CD4-positive, alpha-beta T cell treated with Interleukin-15 for 1 hour (primary cell): ENCODE results near the gene KRI1.

Experiments
- DNase-seq: peaks from one replicate; pipeline ENCODE4 v3.0.0-alpha.2; 2020

KRI1 gene

DNA sequence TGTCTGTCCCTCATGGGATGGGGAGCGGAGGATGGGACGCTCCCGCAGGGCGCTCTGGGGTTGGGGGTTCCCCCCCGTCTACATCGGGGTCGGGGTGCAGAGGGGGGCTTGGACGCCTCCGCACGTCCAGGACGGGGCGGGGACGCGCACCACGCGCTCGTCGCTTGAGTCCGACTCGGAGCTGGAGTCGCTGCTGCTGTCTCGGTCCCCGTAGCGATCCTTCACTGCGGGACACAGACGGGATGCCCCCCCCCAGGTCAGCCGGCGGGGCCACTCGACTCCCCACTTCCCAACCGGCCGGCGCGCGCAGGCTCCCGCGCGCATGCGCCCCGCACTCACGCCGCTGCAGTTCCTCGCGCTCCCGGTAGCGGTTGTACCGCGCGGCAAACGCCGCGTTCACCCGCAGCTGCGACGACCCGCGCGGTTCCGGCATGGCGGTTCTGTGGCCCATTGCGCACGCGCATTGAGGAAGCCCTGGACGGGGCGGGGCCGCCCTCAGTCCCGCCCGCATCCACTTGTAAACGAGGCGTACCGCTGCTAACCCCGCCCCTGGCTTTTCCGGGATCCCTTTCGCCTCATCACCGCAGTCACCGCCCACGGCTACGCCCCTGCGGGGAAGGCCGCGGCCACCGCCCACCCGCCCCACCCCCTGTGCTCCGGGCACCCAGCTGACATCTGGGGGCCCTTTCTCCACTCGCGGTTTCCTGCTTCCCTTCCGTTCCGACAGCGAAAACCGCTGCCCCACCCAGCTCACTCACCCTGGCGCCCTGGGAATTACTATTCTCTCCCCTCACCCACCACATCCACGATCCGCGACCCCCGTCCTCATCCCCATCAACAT lies at the start of gene KRI1:
TSS of gene KRI1 (minus strand) at position 444 of the 841 bp plus-strand sequence. CDS start at position 433, 11 bp downstream.
- DNase-seq, result peak; percentile 99

- no peak for DNase-seq
Measured at GRCh38 chr19:10612499-10613119, 46.8 kb upstream of the KRI1 start.

DNA sequence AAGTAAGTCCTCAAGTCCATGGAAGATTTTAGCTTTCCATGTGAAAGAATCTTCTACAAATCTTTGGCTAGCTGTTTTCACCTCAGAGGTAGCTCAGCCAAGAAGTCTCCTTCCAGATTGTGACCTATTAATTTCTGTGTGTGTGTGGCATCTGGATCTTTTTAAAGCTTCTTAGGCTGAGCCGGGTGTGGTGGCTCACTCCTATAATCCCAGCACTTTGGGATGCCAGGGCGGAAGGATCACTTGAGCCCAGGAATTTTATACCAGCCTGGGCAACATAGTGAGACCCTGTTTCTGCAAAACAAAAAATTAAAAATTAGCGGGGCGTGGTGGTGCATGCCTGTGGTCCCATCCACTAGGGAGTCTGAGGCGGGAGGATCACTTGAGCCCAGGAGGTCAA lies 46.1 kb upstream of the KRI1 start:
- DNase-seq, result no peak

DNA sequence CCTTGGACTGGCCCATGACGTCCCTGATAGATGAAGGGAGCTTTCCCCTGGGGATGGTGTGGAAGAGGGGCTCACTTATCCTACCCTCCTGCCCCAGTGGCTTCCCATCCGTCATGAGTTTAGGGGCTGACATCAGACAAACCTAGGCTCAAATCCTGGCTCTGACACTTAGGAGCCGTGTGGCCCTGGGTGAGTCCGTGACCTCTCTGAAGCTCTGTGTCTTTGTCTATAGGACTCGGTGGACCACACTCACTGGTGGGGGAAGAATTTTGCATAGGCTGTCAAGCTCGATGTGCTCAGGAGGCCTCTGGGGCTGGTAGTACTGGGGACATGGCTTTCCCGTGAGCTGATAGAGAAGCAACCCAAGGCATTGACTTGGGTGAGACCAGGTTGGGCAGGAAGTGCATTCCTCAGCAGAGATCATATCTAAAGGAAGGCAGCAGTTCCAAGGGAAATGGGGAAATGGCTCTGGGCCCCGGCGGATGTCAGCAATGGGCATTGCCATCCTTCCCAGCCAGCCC lies 38.7 kb upstream of the KRI1 start:
- DNase-seq, result peak; percentile 56

DNA sequence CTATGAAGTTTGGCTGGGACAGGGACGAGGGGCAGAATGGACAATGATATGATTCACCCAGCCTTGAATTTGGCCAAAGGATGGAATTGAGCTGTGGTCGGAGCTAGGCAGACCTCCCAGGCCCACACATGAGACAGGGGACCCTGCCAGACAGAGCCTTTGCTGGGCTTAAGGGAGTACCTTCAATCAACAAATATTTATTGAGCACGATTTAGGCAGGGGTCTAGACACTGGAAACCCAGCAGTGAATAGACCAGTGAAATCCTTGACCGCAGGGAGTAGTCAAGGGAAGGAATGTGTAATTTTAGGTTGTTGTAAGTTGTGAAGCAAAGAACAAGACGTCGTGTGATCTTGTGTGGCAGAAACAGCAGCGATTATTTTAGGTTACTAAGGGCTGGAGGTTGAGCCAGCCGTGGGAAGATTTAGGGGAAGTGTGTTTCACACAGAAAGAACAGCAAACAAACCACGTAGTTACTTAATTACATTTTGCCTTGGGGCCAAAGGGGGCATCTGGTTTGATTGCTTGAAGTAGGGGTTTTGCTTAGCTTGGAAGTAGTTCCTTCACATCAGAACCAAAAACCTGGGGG lies 38.2 kb upstream of the KRI1 start:
- peak; percentile 79 for DNase-seq

- DNase-seq, result peak; percentile 95
Measured at GRCh38 chr19:10603084-10603872, 37.5 kb upstream of the KRI1 start.

DNA sequence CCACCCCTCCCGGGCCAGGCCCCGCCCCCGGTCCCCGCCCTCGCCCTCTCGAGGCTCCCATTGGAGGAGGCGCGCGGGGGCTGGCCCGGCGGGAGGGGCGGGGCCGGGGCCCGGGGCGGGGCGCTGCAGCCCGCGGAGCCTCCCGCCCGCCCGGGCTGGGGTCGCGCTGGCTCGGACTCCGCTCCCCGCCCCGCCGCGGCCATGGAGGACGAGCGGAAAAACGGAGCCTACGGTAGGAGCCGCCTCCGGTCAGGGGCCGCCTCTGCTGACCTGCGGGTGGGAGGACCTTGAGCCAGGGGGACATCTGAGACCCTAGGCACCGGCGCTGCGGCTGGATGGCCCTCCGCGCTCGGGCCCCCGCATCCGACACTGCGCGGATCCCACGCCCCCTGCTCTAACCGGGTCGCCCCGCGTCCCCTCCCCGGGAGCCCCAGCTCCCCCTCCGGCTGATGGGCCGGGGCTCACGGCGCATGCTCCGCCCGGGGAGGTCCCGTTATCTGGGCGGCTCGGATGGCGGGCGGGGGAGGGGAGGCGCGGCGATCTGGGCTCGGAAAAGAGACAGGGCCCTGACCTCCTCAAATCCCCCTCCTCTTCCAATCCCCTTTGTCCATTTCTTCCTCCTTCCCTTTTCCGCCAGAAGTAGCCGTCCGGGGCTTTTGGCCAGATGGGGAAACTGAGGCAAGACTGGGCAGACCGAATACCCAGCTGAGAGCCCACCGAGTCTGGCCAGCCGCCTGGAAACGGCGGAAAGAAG lies 36.7 kb upstream of the KRI1 start:
- DNase-seq, result peak; percentile 86

- DNase-seq, result no peak
Measured at GRCh38 chr19:10601999-10602329, 36.2 kb upstream of the KRI1 start.

DNA sequence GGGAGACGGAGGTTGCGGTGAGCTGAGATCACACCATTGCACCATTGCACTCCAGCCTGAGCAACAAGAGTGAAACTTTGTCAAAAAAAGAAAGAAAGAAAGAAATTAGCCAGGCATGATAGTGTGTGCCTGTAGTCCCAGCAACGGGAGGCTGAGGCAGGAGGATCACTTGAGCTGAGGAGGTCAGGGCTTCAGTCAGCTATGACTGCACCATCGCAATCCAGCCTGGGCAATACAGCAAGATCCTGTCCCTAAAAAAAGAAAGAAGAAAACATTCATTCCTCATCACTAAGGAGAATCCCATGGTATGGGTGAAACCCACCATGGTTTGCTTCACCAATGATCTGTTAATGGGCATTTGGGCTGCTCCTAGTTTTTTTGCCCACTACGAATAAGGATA lies 34.3 kb upstream of the KRI1 start:
- no peak for DNase-seq

DNA sequence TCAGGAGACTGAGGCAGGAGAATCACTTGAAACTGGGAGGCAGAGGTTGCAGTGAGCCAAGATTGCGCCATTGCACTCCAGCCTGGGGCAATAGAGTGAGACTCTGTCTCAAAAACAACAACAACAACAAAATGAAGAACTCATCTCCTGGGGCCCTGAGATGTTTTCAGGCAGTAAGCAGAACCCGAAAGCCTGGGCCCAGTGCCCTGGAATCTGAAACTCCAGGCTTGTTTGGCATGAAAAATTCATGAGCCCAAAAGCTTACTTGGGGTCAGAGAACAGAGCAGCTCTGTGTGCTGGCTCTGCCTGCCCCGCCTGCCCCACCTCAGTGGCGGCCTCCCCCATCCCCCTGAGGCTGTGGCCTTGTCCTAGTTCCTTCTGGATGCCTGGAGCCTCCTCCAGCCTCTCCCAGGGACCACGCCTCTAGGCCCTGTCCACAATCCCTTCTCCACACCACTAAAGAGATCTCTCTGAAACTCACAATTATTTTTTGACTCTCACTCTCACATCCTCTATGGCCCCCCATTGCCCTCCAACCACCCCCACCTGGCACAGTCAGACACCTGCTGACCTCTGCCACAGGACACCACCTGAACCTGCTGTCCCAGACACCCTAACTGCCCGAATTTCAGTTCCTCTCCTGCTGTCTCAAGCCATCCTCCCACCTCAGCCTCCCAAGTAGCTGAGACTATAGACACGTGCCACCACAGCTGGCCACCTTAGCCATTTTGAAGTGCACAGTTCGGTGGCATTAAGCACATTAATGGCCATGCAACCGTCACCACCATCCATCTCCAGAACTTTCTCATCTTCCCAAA lies 28.2 kb upstream of the KRI1 start:
- DNase-seq, result peak; percentile 41

GRCh38 chr19:10593148-10593547 lies 27.3 kb upstream of the KRI1 start:
- no peak for DNase-seq

DNA sequence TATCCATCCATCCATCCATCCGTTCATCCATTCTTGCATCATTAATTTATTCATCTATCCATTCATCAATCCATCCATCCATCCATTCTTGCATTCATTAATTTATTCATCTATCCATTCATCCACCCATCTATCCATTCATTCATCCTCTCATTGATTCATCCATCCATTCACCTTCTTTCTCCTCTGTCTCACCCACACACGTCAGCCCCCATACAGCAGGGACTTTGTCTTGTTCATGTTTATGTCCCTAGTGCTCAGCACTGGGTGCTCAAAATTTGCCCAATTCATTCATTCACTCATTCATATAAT lies 22.0 kb upstream of the KRI1 start:
- DNase-seq, result no peak

DNA sequence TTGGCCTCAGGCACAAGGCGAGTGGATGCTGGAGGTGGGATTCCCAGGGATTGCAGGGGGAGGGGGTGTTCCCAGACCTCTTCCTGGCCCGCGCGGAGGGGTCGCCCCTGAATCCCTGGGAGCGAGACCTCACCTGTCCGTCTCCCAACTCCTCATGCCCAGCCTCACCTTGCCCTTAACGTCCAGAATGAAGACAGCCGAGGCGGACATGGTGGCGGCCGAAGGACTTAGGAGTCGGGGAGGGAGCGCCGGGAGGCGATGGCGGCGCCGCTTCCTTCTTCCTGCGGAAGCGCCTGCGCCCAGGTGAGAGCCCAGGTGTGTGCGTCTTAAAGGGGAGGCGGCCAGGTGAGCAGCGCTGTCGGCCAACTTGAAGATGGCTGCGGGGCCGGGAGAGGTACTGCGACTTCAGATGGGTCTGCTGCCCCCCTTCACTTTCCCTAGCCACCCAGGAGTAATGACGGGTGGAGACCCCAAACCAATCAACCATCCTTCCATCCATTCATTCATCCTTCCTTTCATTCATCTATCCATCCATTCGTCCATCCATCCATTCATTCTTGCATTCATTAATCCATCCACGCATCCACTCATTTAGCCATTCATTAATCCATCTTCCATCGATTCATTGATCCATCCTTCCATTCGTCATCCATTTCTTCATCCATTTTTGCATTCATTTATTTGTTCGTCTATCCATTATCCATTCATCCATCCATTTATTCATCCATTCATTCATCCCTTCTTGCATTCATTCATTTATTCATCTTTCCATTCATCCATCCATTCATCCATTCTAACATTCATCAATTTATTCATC lies 21.4 kb upstream of the KRI1 start, which contains the start of gene AP1M2:
TSS of gene AP1M2 (minus strand) at position 291 of the 817 bp plus-strand sequence. CDS start at position 210, 81 bp downstream.
- no peak for DNase-seq

DNA sequence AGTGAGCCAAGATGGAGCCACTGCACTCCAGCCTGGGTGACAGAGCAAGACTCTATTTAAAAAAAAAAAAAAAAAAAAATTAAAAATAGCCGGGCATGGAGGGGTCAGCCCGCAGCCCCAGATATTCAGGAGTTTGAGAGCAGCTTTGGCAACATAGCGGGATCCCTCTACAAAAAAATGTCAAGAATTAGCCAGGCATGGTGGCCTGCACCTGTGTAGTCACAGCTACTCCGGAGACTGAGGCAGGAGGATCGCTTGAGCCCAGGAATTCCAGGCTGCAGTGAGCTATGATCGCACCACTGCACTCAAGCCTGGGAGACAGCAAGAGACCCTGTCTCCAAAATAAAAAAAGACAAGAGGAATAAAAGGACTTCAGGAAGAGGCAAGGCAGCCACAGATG lies 20.6 kb upstream of the KRI1 start:
- no peak for DNase-seq

DNA sequence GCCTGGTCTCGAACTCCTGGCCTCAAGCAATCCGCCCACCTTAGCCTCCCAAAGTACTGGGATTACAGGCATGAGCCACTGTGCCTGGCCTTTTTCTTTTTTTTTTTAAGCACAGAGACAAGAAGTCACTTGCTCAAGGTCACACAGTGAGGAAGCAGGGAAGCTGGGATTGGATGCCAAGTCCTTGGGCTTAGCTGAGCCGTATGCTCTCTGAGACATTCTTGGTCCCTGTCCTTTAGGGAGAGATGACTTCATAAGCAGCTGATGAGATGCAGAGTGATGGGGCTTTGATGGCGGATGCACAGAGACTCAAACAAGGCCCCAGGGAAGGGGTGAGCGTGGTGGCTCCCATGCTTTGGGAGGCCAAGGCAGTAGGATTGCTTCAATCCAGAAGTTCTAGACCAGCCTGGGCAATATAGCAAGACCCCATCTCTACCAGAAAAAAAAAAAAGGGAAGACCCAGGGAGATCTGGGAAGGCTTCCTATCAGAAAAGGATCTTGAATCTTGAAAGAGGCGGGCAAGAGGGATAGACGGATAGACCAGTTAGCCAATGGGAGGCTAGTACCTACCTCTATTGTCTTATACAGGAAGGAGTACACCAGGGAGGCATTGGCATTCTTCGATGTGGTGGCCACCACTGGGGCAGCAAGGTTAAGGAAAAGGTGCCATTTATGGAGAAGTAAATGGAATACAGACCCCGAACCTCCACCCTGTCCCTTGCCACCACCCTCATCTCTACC lies 17.4 kb upstream of the KRI1 start:
- DNase-seq, result no peak

DNA sequence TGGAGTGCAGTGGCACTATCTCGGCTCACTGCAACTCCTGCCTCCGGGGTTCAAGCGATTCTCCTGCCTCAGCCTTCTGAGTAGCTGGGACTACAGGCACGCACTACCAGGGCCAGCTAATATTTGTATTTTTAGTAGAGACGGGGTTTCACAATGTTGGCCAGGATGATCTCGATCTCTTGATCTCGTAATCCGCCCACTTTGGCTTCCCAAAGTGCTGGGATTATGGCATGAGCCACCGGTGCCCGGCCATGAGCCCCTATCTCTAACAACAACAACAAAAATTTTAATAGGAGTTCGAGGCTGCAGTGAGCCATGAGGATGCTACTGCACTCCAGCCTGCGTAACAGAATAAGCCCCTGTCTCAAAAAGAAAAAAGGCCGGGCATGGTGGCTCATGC lies 16.3 kb upstream of the KRI1 start:
- DNase-seq, result no peak

DNA sequence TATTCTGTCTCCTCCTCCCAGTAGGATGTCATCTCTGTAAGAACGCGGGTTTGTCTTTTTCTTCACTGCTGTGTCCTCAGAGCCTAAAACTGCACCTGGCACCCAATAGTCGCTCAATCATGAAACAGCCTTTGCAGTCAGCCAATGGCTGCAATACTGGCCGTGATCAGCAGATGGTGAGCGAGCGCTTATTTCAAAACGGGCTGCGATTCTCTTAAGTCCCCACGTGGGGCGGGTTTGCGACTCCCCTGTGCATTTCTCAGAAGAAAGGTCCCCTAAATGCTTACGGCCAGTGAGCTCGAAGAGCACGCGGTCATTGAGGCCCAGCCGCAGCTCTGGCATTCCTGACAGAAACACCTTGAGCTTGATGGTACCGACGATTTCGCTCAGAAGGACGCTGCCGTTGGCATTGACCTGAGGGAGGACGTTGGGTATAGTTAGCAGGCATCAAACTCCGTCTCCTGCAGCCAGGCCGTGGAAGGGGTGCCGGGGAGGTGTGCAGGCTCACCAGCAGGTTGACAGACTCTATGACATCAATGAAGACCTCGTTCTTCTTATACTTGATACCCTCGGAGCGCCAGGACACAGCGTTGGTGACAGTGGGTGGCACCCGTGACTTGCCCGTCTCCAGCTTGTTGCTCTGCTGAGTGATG lies 15.3 kb upstream of the KRI1 start:
- peak; percentile 89 for DNase-seq

GRCh38 chr19:10577951-10578350 lies 12.1 kb upstream of the KRI1 start:
- no peak for DNase-seq

- DNase-seq, result no peak
Measured at GRCh38 chr19:10575011-10575716, 9.4 kb upstream of the KRI1 start.
